ENCODE data around the gene CHKB.
"Not testable (repeated sequence)": the region's sequence is repeated elsewhere in the genome, so short reads cannot be mapped to it uniquely, and the experiment has no call there.

Gene CHKB

DNA sequence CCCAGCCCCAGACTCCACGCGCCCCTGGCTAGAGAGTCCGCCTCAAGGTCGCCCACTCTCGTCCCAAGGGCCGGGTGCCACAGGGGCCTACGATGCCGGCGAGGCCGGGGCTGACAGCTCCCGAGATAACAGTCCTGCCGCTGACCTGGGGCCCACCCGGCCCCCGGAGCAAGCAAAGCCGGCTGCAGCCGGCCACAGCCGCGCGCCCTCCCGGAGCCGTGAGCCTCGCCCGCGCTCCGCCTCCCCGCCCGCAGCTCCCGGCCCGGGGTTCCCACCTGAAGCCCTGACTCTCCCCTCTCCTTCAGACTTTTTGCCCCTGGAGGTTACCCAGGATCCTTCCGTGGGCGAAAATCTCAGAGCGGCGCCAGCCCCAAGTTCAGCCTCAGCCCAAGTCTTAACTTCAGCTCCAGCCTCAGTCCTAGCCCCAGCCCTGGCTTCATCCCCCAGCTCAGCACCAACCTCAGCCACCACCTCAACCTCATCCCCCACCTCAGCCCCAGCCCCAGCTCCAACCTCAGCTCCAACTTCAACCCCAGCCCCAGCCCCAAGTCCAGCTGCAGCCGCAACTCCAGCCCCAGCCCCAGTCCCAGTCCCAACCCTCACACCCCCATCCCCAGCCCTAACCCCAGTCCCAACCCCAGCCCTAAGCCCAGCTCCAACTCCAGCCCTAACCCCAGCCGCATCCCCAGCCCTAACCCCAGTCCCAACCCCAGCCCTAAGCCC is 35.2 kb downstream of the CHKB start:
- no peak for DNase-seq (ENCODE audit: low read depth)

DNA sequence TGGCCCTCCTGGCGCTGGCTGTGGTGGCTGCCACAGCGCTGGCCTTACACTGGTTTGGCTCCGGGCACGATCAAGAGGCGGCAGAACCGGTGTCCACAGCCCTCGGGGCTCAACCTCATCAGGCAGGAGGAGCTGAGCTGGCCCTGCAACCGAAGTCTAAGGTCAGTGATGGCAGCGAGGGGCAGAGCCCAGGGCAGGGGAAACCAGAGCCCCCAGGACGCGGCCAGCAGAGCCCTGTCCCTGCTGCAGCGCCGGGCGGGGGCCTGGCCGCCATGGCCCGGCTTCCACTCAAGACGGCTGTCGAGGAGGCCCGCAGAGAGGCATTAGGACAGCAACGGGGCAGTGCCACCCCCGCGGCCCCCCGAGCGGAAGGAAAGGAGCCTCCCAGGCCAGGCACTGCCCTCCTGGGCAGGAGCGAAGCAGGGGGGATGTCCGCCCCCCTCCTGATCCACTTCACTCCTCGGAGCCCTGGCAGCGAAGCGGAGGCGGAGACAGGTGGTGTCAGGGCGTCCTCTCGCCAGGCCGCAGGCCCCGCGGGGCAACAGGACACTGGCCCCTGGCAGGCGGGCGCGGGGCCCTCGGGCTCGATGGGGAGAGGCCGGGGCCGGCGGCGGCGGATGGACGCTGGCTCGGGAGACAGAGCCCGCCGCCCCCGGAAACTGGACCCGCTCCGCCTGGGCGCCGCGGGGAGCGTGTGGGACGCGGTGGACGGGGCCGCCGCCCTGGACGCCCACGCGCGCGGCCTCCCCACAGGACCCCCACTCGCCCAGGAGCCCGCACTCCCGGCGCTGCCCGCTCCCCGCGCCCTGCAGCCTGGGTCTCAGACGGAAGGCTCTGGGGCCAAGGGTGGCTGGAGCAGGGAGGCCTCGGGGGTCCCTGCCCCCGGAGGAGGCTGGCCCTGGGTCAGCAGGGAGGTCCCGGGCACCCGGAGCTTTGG is 36.1 kb downstream of the CHKB start:
- DNase-seq (ENCODE audit: low read depth), result no peak

DNA sequence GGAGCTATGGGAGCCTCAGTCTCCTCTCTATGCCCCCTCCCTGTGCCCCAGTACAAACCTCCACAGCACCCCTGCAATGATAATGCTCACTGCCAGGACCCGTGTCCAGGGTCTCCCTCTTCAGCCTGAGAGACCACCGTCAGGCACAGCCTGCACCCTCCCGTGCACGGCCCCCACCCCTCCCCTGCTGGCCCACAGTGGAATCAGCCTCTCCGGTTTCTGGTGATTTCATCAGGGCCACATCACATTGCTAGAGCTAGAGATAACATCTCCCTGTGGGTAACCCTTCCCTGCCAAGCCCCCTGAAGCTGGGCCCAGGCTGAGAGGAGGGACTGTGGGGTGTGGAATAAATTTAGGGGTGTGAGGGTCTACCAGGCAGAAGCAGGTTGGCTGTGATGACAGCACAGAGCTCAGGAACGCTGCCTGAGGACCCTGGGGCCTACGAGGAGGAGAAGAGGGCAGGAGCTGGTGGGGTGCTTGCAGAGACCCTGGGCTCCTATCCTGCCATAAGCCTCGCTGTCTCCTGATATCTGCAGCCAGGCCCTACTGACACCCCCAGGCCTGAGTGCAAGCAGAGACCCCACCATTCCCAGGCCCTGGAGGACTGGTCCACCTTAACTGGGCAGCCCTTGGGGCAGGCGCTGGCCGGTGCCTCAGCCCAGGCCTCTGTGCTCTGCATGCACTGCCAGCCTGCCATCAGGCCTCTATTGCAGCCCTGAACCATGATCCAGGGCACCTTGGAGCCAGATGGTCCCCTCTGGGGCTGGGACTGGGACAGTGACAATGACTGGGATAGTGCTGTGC is 36.9 kb downstream of the CHKB start, which contains the start of gene KLHDC7B:
TSS of gene KLHDC7B (plus strand) at position 378 of the 804 bp plus-strand sequence. CDS start at position 723, 345 bp downstream.
- DNase-seq (ENCODE audit: low read depth), result no peak

DNA sequence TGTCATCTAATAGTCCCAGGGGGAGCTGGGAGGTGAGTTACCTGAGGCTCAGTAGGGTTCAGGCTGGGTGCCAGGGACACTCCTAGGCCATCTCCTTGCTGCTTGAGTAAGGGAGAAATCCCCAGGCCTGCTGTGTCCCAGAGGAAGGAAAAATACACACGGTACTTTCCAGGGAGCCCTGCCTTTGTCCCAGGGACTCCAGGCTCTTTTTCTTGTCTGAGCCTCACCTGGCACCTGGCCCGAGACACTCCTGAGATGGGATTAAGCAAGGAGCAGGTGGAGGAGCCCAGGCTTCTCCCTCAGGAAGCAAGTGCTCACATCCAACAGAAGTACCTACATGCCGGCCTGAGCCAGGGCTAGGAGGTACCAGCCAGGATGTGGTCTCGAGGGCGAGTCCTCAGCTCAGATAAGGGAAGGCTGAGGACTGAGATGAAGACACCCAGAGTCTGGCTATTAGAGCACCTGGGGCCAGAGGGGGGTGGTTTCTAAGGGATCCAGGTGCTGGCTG is 37.8 kb downstream of the CHKB start:
- DNase-seq (ENCODE audit: low read depth), result no peak

GRCh38 chr22:50544078-50544745 is 38.4 kb downstream of the CHKB start:
- peak; percentile 74 for DNase-seq (ENCODE audit: low read depth)

GRCh38 chr22:50542416-50542927 is 40.2 kb downstream of the CHKB start:
- no peak for DNase-seq (ENCODE audit: low read depth)

DNA sequence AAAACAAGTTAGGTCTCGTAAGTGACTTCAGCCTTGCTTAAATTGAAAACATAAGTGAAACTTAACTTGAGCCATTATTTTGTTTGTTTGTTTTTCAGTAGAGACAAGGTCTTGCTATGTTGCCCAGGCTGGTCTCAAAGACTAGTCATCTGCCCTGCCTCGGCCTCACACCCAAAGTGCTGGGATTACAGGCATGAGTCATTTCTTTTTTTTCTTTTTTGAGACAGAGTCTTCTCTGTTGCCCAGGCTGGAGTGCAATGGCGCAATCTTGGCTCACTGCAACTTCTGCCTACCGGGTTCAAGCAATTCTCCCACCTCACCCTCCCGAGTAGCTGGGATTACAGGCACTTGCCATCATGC is 41.0 kb downstream of the CHKB start:
- DNase-seq (ENCODE audit: low read depth), result not testable (repeated sequence)

DNA sequence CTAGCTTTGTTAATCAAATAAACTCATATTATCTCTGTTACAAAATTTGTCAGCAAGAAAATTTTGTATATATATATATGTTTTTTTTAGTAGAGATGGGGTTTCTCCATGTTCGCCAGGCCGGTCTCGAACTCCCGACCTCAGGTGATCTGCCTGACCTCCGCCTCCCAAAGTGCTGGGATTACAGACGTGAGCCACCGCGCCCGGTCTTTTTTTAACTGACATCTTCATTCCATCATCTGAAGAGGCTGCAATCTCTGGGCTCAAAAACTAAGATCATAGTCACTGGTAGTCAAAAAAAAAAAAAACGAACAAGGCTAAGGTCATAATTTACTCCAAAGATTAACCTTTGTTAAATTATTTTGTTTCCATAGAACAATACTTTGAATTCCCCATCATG is 42.3 kb downstream of the CHKB start:
- no peak for DNase-seq (ENCODE audit: low read depth)

- no peak for DNase-seq (ENCODE audit: low read depth)
Measured at GRCh38 chr22:50537765-50538164, 44.9 kb downstream of the CHKB start.

DNA sequence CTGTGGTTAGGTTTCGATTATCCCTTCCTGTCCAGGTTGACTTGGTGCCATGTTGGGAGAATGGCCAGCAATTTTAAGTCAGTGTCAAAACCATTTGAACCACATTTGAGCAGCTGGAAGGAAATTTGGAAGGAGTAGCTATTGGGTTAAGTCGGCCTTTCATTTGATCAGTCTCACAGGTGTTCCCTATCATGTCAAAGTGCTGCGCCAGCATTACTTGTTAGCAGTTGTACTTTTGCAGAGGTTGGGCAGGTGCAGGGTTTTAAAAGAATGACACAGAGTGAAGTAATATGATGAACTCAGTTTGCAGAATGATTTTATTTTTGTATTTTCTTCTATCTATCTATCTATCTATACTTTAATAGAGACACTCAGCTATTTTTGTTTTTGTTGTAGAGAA is 46.4 kb downstream of the CHKB start:
- DNase-seq (ENCODE audit: low read depth), result no peak

DNA sequence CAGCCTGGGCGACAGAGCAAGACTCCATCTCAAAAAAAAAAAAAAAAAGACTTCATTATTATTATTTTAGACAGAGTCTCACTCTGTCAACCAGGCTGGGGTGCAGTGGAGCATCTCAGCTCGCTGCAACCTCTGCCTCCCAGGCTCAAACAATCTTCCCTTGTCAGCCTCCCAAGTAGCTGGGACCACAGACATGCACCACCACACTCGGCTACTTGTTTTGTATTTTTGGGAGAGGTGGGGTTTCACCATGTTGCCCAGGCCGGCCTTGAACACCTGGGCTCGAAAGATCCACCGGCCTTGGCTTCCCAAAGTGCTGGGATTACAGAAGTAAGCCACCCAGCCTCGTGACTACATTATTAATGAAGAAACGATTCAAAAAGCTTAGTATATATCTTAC is 47.5 kb downstream of the CHKB start:
- no peak for DNase-seq (ENCODE audit: low read depth)

GRCh38 chr22:50533856-50534711 is 48.6 kb downstream of the CHKB start:
- not testable (repeated sequence) for DNase-seq (ENCODE audit: low read depth)

DNA sequence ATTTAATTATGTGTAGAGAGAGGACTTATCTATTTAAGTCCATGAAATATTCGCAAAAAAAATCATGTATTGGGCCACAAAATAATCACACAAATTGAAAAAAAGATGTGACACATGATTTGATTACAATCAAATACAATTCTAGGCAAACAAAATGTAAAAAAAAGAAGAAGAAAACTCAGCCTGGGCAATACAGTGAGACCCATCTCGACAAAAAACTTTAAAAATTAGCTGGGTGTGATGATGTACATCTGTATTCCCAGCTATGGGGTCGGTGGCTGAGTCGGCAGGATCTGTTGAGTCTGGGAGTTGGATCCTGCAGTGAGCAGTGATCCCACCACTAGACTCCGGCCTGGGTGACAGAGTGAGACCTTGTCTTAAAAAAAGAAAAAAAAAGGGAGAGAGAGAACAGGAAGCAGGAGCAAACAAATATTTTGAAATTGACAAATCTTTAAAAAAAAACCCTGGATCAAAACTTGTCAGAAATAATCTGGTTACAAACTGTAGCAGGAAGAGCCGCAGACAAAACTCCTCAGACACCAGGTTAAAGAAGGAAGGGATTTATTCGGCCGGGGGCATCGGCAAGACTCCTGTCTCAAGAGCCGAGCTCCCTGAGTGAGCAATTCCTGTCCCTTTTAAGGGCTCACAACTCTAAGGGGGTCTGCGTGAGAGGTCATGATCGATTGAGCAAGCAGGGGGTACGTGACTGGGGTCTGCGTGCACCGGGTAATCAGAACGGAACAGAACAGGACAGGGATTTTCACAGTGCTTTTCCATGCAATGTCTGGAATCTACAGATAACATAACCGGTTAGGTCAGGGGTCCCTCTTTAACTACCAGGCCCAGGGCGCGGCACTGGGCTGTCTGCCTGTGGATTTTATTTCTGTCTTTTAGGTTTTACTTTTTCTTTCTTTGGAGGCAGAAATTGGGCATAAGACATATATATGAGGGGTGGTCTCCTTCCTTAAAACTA is 49.5 kb downstream of the CHKB start:
- no peak for DNase-seq (ENCODE audit: low read depth)

DNA sequence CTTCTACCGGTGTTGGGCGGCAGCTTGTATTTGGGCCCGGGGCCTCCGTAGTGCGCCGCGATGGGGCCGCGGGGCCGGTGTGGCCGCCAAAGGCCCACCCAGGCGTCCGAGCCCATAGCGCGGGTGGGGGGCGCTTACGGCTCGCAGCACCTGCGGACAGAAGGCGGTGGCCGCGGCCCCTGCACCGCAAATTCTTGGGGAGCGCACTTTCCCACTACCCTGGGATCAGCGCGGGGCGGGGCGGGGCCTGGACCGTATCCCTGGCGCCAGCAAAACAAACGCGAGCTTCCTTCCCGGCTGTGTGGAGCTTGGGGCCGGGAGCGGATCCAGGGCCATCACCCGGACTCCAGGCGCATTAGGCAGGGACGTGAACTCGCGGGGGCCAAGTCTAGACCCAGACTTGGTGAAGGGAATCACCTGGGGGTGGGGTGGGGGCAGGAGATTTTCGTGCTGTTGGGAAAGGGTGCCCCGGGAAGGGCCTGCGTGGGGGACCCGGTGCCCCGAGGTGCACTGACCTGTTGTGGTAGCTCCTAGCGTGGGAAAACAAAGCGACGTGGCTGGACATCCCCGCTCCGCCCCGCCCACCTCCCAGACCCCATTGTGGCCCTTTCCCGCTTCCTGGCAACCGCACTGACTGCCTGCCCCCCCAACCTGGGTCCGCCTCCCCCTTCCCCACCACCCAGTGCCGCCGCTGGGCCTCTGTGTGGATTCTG is 50.5 kb downstream of the CHKB start:
- DNase-seq (ENCODE audit: low read depth), result no peak

GRCh38 chr22:50531546-50531961 is 51.1 kb downstream of the CHKB start:
- DNase-seq (ENCODE audit: low read depth), result no peak

GRCh38 chr22:50530877-50531545 is 51.6 kb downstream of the CHKB start:
- DNase-seq (ENCODE audit: low read depth), result peak; percentile 69

DNA sequence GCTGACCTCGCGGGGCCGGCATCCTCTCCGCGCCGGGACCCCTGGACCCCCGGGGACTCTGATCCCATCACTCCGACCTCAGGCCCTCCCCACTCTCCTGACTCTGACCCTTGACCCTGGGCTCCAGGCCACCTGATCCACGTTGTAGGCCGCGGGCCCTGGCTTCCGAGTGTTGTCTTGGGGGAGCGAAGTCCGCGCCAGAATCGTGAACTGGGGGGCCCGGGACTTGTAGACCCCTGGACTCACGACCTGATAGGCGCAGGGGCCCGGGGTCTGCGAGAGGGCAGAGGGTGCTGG is 52.1 kb downstream of the CHKB start:
- no peak for DNase-seq (ENCODE audit: low read depth)

Data from activated gamma-delta T cell treated with anti-CD3 and anti-CD28 coated beads, Interleukin-2, amount 50 U/mL, for 16 hours (primary cell).